ENCODE results near the gene SLC25A36. TPM values are rescaled to one million over a fixed set of nuclear protein-coding genes. Genes with fewer than 3 reads are reported as not detected.
A peak's percentile ranks its signal among the peaks of the same experiment; 100 is the strongest.

Gene SLC25A36
- total RNA-seq: 80.7 TPM

- DNase-seq (ENCODE audit: low spot score): peak; percentile 98
These were observed at the start of gene SLC25A36 for GRCh38 chr3:140941434-140942220. Gene SLC25A36 (plus strand): TSS chr3:140941836. CDS start chr3:140942055, 219 bp downstream.

- DNase-seq (ENCODE audit: low spot score): no peak
These were observed 44.6 kb upstream of the SLC25A36 start for GRCh38 chr3:140896997-140897396.

GRCh38 chr3:140898340-140899180, 43.1 kb upstream of the SLC25A36 start:
- DNase-seq (ENCODE audit: low spot score): no peak

- no peak for DNase-seq (ENCODE audit: low spot score)
These were observed 42.3 kb upstream of the SLC25A36 start for GRCh38 chr3:140899363-140899762.

- DNase-seq (ENCODE audit: low spot score): no peak
These were observed 38.8 kb upstream of the SLC25A36 start for GRCh38 chr3:140902791-140903190.

GRCh38 chr3:140903196-140903595, 38.4 kb upstream of the SLC25A36 start:
- DNase-seq (ENCODE audit: low spot score): no peak

GRCh38 chr3:140904521-140904920, 37.1 kb upstream of the SLC25A36 start:
- DNase-seq (ENCODE audit: low spot score): no peak

GRCh38 chr3:140905559-140905958, 36.1 kb upstream of the SLC25A36 start:
- no peak for DNase-seq (ENCODE audit: low spot score)

- no peak for DNase-seq (ENCODE audit: low spot score)
These were observed 34.9 kb upstream of the SLC25A36 start for GRCh38 chr3:140906785-140907184.

- DNase-seq (ENCODE audit: low spot score): no peak
These were observed 30.8 kb upstream of the SLC25A36 start for GRCh38 chr3:140910860-140911259.

GRCh38 chr3:140911822-140912221, 29.8 kb upstream of the SLC25A36 start:
- no peak for DNase-seq (ENCODE audit: low spot score)

GRCh38 chr3:140913728-140914127, 27.9 kb upstream of the SLC25A36 start:
- DNase-seq (ENCODE audit: low spot score): no peak

GRCh38 chr3:140914384-140914945, 27.2 kb upstream of the SLC25A36 start:
- no peak for DNase-seq (ENCODE audit: low spot score)

- no peak for DNase-seq (ENCODE audit: low spot score)
These were observed 25.0 kb upstream of the SLC25A36 start for GRCh38 chr3:140916603-140917002.

GRCh38 chr3:140917772-140918171, 23.9 kb upstream of the SLC25A36 start:
- DNase-seq (ENCODE audit: low spot score): no peak

- no peak for DNase-seq (ENCODE audit: low spot score)
These were observed 21.6 kb upstream of the SLC25A36 start for GRCh38 chr3:140920029-140920428.

- no peak for DNase-seq (ENCODE audit: low spot score)
These were observed 19.0 kb upstream of the SLC25A36 start for GRCh38 chr3:140922634-140923033.

- no peak for DNase-seq (ENCODE audit: low spot score)
These were observed 17.4 kb upstream of the SLC25A36 start for GRCh38 chr3:140924097-140924873.

GRCh38 chr3:140927279-140928069, 14.2 kb upstream of the SLC25A36 start:
- no peak for DNase-seq (ENCODE audit: low spot score)

- DNase-seq (ENCODE audit: low spot score): no peak
These were observed 12.2 kb upstream of the SLC25A36 start for GRCh38 chr3:140929446-140929845.

GRCh38 chr3:140931016-140931454, 10.6 kb upstream of the SLC25A36 start:
- no peak for DNase-seq (ENCODE audit: low spot score)
